GM23338 (cell line): ENCODE results near the gene TSR3. TPM values are rescaled to one million over a fixed set of nuclear protein-coding genes. Genes with fewer than 3 reads are reported as not detected.

Source experiments
- ATAC-seq: fragments of 200-7000 bp; cut with Tn5 transposase; 3 replicates; pipeline ENCODE4 v1.9.1; 2020
- DNase-seq: peaks from one replicate; pipeline ENCODE4 v3.0.0-alpha.2; 2015; ENCODE audit warnings: low spot score
- H2AFZ ChIP-seq: fragments of 200-600 bp; sonication (generic); 2 replicates; pipeline ENCODE4 v1.8.0; 2016; ENCODE audit warnings: antibody characterized with exemption, mild to moderate bottlenecking, moderate library complexity
- H3F3A ChIP-seq: fragments of 200-600 bp; sonication (generic); replicated peaks from 2 replicates; pipeline ENCODE4 v1.8.0; 2017; ENCODE audit warnings: antibody characterized with exemption, mixed run types, low read depth
- H3K27ac ChIP-seq: fragments of 200-600 bp; sonication (generic); 2 replicates; pipeline ENCODE4 v1.6.1; 2016; ENCODE audit warnings: low read depth
- H3K27me3 ChIP-seq: fragments of 200-600 bp; sonication (generic); 2 replicates; pipeline ENCODE4 v1.8.0; 2016; ENCODE audit warnings: mild to moderate bottlenecking, mixed run types, moderate library complexity; ENCODE audit not compliant: insufficient read depth
- H3K36me3 ChIP-seq: fragments of 200-600 bp; sonication (generic); 2 replicates; pipeline ENCODE4 v1.8.0; 2016; ENCODE audit warnings: mild to moderate bottlenecking; ENCODE audit not compliant: insufficient read depth
- H3K4me1 ChIP-seq: fragments of 200-600 bp; sonication (generic); 2 replicates; pipeline ENCODE4 v1.8.0; 2016; ENCODE audit warnings: mild to moderate bottlenecking, moderate library complexity; ENCODE audit not compliant: insufficient read depth
- H3K4me2 ChIP-seq: fragments of 200-600 bp; sonication (generic); 2 replicates; pipeline ENCODE4 v1.7.1; 2017; ENCODE audit warnings: mixed run types
- H3K4me3 ChIP-seq: fragments of 200-600 bp; sonication (generic); 2 replicates; pipeline ENCODE4 v1.6.1; 2016; ENCODE audit warnings: mixed run types
- H3K79me2 ChIP-seq: fragments of 200-600 bp; sonication (generic); replicated peaks from 2 replicates; pipeline ENCODE4 v1.8.0; 2017; ENCODE audit warnings: mild to moderate bottlenecking; ENCODE audit not compliant: insufficient read depth
- H3K9me2 ChIP-seq: fragments of 200-600 bp; sonication (generic); 2 replicates; pipeline ENCODE4 v1.8.0; 2017; ENCODE audit not compliant: insufficient read depth
- H4K20me1 ChIP-seq: fragments of 200-600 bp; sonication (generic); replicated peaks from 2 replicates; pipeline ENCODE4 v1.8.0; 2017; ENCODE audit warnings: mild to moderate bottlenecking; ENCODE audit not compliant: insufficient read depth
- H3K27ac Mint-ChIP-seq: 2 replicates; pipeline ENCODE4 v1.8.0; 2020; ENCODE audit warnings: inconsistent platforms, mild to moderate bottlenecking, moderate library complexity, mixed read lengths
- H3K27me3 Mint-ChIP-seq: 3 replicates; pipeline ENCODE4 v1.8.0; 2022; ENCODE audit warnings: low read depth, mild to moderate bottlenecking, moderate library complexity, mixed read lengths, inconsistent platforms; ENCODE audit not compliant: insufficient read depth, poor library complexity
- H3K36me3 Mint-ChIP-seq: 3 replicates; pipeline ENCODE4 v1.8.0; 2021; ENCODE audit warnings: low read depth, mild to moderate bottlenecking, inconsistent platforms, moderate library complexity, mixed read lengths
- H3K4me1 Mint-ChIP-seq: 3 replicates; pipeline ENCODE4 v1.8.0; 2020; ENCODE audit warnings: mild to moderate bottlenecking, inconsistent platforms, mixed read lengths
- H3K4me3 Mint-ChIP-seq: 3 replicates; pipeline ENCODE4 v1.8.0; 2021; ENCODE audit warnings: moderate library complexity, mild to moderate bottlenecking, inconsistent platforms, mixed read lengths
- H3K9me3 Mint-ChIP-seq: 3 replicates; pipeline ENCODE4 v1.8.0; 2020; ENCODE audit warnings: moderate library complexity, mild to moderate bottlenecking, inconsistent platforms, mixed read lengths
- CREB1 ChIP-seq: fragments of 250-450 bp; sonication (Bioruptor Pico); IDR thresholded peaks from 2 replicates; pipeline ENCODE4 v1.5.0; 2020; ENCODE audit warnings: low read depth, mild to moderate bottlenecking, moderate library complexity
- ETS1 ChIP-seq: IDR thresholded peaks from 2 replicates; pipeline ENCODE4 v1.6.1; 2016; ENCODE audit warnings: antibody characterized with exemption
- EZH2 ChIP-seq: fragments of 200-600 bp; sonication (generic); IDR thresholded peaks from one replicate; pipeline ENCODE4 v1.8.0; 2017; ENCODE audit warnings: antibody characterized with exemption, mild to moderate bottlenecking, low read depth; ENCODE audit not compliant: unreplicated experiment
- EZH2phosphoT487 ChIP-seq: fragments of 200-600 bp; sonication (generic); IDR thresholded peaks from one replicate; pipeline ENCODE4 v1.8.1; 2018; ENCODE audit warnings: antibody characterized with exemption; ENCODE audit not compliant: unreplicated experiment
- JUNB ChIP-seq: IDR thresholded peaks from one replicate; pipeline ENCODE4 v1.6.1; 2016; ENCODE audit warnings: antibody characterized with exemption; ENCODE audit not compliant: unreplicated experiment
- NANOG ChIP-seq: IDR thresholded peaks from 2 replicates; pipeline ENCODE4 v1.6.1; 2016; ENCODE audit warnings: antibody characterized with exemption, borderline replicate concordance
- POLR2AphosphoS5 ChIP-seq: IDR thresholded peaks from 2 replicates; pipeline ENCODE4 v1.6.1; 2016; ENCODE audit warnings: antibody characterized with exemption, low read depth
- REST ChIP-seq: IDR thresholded peaks from one replicate; pipeline ENCODE4 v1.6.1; 2018; ENCODE audit warnings: antibody characterized with exemption; ENCODE audit not compliant: unreplicated experiment
- STAT1 ChIP-seq: IDR thresholded peaks from one replicate; pipeline ENCODE4 v1.6.1; 2016; ENCODE audit warnings: antibody characterized with exemption; ENCODE audit not compliant: unreplicated experiment
- ZNF114 ChIP-seq: fragments of 250-450 bp; sonication (Bioruptor Pico); IDR thresholded peaks from 2 replicates; pipeline ENCODE4 v1.5.0; 2020; ENCODE audit warnings: mild to moderate bottlenecking, moderate library complexity
- ZNF331 ChIP-seq: fragments of 250-450 bp; sonication (Bioruptor Pico); IDR thresholded peaks from 2 replicates; pipeline ENCODE4 v1.5.0; 2020; ENCODE audit warnings: low read depth, mild to moderate bottlenecking, moderate library complexity
- polyA plus RNA-seq: library from polyadenylated mRNA; unstranded; fragments of >200 nt; fragmentation: Nextera tagmentation; extraction: Ambion mirVana; gene quantifications from 2 replicates; pipeline ENCODE4 v1.2.1, GENCODE V29; 2016
- total RNA-seq: library from RNA; depleted of rRNA; stranded (reverse); fragments of >200 nt; shearing (Covaris generic); gene quantifications from 2 replicates; pipeline ENCODE4 v1.2.3, GENCODE V29; 2014
- TF ChIP-seq, protein P1 (sequence below), 2 experiments: fragments of 200-600 bp in 1 of 2; sonication (generic) in 1 of 2; conservative IDR thresholded peaks; 2 replicates each; pipeline versions ENCODE4 v1.5.1 to v1.6.1; 2016 to 2017; ENCODE audit warnings: antibody characterized with exemption in 2 of 2, low read depth in 2 of 2, mild to moderate bottlenecking in 2 of 2, moderate library complexity in 1 of 2

TSR3 gene
- total and polyA plus RNA-seq, 2 experiments from 2014 or later = 58.5 to 97.3 TPM

DNA sequence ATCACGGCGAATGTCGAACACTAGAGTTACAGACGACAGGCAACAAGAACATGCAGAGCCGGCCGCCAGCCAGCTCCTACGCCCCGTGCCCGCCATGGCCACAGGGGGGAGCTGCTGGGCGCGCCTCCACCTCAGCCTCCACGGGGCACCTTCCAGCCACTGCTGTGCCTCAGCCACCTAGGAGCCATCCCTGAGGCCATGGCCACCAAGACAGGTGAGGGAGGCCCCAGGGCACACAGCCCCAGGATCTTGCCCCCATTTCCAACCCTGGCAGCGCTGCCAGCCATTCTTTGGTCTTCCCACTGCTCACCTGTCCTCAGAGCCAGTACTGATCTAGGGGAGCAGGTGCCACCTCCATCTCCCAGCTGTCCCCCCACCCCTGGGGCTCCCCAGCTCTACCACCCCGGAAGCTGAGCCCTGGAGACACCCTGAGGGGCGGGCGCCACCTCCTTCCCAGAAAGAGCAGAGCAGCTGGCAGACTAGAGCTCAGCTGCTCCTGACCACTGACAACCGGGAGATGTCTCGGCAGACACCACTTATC lies 11.9 kb upstream of the TSR3 start:
- H3K9me2 ChIP-seq = no peaks in the 10 kb centered on the region
- peak; percentile 79 for DNase-seq
- H3K27me3 ChIP-seq = no peaks in the 10 kb centered on the region
- no peak overlapping the region for H3K4me2 ChIP-seq
- H3K27ac ChIP-seq = no peak overlapping the region
- TF ChIP-seq, protein P1, sequence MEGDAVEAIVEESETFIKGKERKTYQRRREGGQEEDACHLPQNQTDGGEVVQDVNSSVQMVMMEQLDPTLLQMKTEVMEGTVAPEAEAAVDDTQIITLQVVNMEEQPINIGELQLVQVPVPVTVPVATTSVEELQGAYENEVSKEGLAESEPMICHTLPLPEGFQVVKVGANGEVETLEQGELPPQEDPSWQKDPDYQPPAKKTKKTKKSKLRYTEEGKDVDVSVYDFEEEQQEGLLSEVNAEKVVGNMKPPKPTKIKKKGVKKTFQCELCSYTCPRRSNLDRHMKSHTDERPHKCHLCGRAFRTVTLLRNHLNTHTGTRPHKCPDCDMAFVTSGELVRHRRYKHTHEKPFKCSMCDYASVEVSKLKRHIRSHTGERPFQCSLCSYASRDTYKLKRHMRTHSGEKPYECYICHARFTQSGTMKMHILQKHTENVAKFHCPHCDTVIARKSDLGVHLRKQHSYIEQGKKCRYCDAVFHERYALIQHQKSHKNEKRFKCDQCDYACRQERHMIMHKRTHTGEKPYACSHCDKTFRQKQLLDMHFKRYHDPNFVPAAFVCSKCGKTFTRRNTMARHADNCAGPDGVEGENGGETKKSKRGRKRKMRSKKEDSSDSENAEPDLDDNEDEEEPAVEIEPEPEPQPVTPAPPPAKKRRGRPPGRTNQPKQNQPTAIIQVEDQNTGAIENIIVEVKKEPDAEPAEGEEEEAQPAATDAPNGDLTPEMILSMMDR (conservative IDR thresholded peaks at IDR 0.05; ENCODE audit: low read depth in 2 of 2) = peak; percentile 69 to 91
- TF ChIP-seq JUNB = no peak
- H3K27me3 Mint-ChIP-seq = peaks cover 11% of the 10 kb centered on the region
- no peak overlapping the region for H3K4me3 Mint-ChIP-seq
- peaks cover 39% of the 10 kb centered on the region for H3K79me2 ChIP-seq
- peaks cover 2% of the 10 kb centered on the region; the same call in 1 of the 3 replicates for H3K4me1 Mint-ChIP-seq
- no peak overlapping the region for H3K4me3 ChIP-seq
- H3K4me1 ChIP-seq = no peaks in the 10 kb centered on the region
- peaks cover 8% of the 10 kb centered on the region; the same call in 1 of the 2 replicates for H3K36me3 ChIP-seq
- H3K36me3 Mint-ChIP-seq = peaks cover 58% of the 10 kb centered on the region
- peak; percentile 97 for ATAC-seq
- H4K20me1 ChIP-seq = peaks cover 26% of the 10 kb centered on the region
- H2AFZ ChIP-seq = no peak overlapping the region
- H3F3A ChIP-seq = peaks cover 24% of the 10 kb centered on the region
- H3K27ac Mint-ChIP-seq = no peak overlapping the region
- H3K9me3 Mint-ChIP-seq = no peaks in the 10 kb centered on the region

DNA sequence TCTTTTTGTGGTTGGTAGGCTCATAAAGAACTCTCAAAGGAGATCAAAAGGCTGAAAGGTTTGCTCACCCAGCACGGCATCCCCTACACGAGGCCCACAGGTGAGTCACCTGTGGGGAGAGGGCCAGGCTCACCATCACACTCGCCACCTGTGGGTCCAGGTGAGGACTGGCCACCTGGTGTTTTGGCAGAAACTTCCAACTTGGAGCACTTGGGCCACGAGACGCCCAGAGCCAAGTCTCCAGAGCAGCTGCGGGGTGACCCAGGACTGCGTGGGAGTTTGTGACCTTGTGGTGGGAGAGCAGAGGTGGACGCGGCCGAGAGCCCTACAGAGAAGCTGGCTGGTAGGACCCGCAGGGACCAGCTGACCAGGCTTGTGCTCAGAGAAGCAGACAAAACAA lies 11.1 kb upstream of the TSR3 start:
- Mint-ChIP-seq H3K27me3 (peaks cover 11% of the 10 kb centered on the region), H3K9me3 (no peaks in the 10 kb centered on the region), H3K4me1 (no peaks in the 10 kb centered on the region), H3K36me3 (peaks cover 55% of the 10 kb centered on the region), H3K27ac (no peak overlapping the region), H3K4me3 (no peak overlapping the region)
- H3K27ac ChIP-seq = no peak overlapping the region
- H2AFZ ChIP-seq = no peak overlapping the region
- peaks cover 26% of the 10 kb centered on the region for H4K20me1 ChIP-seq
- no peak overlapping the region for H3K4me2 ChIP-seq
- no peaks in the 10 kb centered on the region for H3K27me3 ChIP-seq
- DNase-seq (no peak), ATAC-seq (no peak)
- peaks cover 40% of the 10 kb centered on the region for H3K79me2 ChIP-seq
- peaks cover 8% of the 10 kb centered on the region; the same call in 1 of the 2 replicates for H3K36me3 ChIP-seq
- H3K4me3 ChIP-seq = no peak overlapping the region
- no peaks in the 10 kb centered on the region for H3K9me2 ChIP-seq
- peaks cover 24% of the 10 kb centered on the region for H3F3A ChIP-seq
- no peaks in the 10 kb centered on the region for H3K4me1 ChIP-seq
- TF ChIP-seq JUNB (no peak), ZNF114 (CRISPR knock-in tag) (no peak), STAT1 (no peak), CREB1 (CRISPR knock-in tag) (no peak), EZH2 (no peak), NANOG (no peak), POLR2AphosphoS5 (no peak), REST (no peak), EZH2phosphoT487 (no peak), ETS1 (no peak), ZNF331 (CRISPR knock-in tag) (no peak)
- TF ChIP-seq, protein P1 (conservative IDR thresholded peaks at IDR 0.05; ENCODE audit: low read depth in 2 of 2) = no peak
